ENCODE results near the gene POU2AF1.

Gene POU2AF1

DNA sequence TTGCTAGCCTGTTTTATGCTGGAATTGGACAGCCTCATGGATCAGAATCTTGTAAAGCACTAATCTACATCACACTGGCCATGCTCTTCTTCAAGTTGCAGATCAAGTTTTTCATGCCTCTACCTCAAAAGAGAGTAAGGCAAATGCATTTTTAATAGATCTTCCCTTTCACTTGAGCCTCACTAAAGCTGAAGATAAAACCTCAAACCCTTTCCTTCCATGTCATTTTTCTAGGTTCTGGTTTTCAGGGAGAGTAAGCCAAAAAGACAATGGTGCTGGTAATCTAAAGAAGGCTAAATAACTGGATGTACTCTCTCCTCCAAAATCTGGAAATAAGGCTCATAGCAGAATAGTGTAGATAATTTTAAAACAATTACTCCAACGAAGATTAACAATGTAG lies 28.3 kb downstream of the POU2AF1 start:
- no peak for DNase-seq (ENCODE audit: extremely low spot score)
- TF ChIP-seq, protein P1, sequence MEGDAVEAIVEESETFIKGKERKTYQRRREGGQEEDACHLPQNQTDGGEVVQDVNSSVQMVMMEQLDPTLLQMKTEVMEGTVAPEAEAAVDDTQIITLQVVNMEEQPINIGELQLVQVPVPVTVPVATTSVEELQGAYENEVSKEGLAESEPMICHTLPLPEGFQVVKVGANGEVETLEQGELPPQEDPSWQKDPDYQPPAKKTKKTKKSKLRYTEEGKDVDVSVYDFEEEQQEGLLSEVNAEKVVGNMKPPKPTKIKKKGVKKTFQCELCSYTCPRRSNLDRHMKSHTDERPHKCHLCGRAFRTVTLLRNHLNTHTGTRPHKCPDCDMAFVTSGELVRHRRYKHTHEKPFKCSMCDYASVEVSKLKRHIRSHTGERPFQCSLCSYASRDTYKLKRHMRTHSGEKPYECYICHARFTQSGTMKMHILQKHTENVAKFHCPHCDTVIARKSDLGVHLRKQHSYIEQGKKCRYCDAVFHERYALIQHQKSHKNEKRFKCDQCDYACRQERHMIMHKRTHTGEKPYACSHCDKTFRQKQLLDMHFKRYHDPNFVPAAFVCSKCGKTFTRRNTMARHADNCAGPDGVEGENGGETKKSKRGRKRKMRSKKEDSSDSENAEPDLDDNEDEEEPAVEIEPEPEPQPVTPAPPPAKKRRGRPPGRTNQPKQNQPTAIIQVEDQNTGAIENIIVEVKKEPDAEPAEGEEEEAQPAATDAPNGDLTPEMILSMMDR (IDR thresholded peaks at IDR 0.05; ENCODE audit: control extremely low read depth, extremely low read depth, low read depth, missing control alignments), result no peak
- ChIA-PET CTCF (interaction anchor here (32.6 kb wide), 1 partner anchor 68 kb away, joined by 636 read pairs; no protein-coding TSS in a partner anchor), POLR2A (interaction anchor here (1.4 kb wide), 1 partner anchor 18 kb away, joined by 3 read pairs; no protein-coding TSS in a partner anchor)

DNA sequence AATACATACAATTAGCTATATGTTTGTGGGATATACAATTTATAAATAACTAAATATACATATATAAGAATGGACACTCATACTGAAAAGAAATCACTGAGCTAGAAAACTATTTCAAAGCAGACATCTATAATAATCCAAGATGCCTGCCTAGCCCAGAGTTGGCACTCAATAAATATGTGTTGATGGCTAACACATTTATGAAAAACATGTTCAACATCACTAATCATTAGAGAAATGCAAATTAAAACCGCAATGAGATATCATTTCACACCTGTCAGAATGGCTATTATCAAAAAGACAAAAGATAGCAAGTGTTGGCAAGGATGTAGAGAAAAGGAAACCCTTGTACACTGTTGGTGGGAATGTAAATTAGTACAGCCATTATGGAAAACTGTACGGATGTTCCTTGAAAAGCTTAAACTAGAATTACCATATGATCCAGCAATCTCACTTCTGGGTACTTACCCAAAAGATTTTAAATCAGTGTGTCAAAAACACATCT lies 29.8 kb downstream of the POU2AF1 start:
- no peak for DNase-seq (ENCODE audit: extremely low spot score)
- TF ChIP-seq, protein P1 (IDR thresholded peaks at IDR 0.05; ENCODE audit: control extremely low read depth, extremely low read depth, low read depth, missing control alignments), result no peak
- ChIA-PET POLR2A (no interaction called here), CTCF (interaction anchor here (1.6 to 32.6 kb wide), 3 partner anchors 15 to 88 kb away, joined by 4 to 636 read pairs (median 4); no protein-coding TSS in a partner anchor)

DNA sequence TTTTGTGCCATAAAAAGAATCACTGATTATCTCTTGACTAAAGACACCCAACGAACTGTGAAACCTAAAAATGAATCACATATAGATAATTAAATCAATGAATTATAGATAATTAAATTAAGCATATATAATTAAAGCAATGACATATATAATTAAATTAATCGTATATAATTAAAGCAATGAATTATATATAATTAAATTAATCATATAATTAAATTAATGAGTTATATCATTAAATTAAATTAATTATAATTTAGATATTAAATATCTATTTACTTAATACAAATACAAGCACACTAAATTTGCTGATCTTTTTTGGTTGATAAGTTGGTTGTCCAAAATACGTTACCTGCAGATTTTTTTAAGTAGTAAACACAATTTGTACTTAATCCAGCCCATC lies 30.9 kb downstream of the POU2AF1 start:
- DNase-seq (ENCODE audit: extremely low spot score), result no peak
- ChIA-PET POLR2A (no interaction called here), CTCF (interaction anchor here (32.6 kb wide), 1 partner anchor 71 kb away, joined by 636 read pairs; no protein-coding TSS in a partner anchor)
- TF ChIP-seq, protein P1 (IDR thresholded peaks at IDR 0.05; ENCODE audit: control extremely low read depth, extremely low read depth, low read depth, missing control alignments), result no peak

DNA sequence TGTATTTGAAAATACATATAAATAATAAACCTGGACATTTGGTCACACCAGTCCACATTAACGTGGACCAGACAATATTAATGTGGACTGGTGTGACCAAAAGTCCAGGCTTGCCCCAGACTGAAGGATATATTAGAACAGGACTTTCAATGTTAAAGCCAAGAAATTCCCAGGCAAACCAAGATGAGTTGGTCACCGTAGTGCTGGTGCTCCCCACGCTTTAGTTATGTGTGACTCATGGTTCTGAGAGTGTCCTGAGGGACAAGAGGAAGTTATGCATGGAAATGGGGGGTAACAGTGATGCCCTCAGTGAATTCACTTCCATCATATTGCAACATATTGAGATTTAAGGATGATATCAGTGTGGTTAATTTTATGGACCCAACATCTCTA lies 31.4 kb downstream of the POU2AF1 start:
- TF ChIP-seq, protein P1 (IDR thresholded peaks at IDR 0.05; ENCODE audit: control extremely low read depth, extremely low read depth, low read depth, missing control alignments), result no peak
- POLR2A ChIA-PET, result no interaction called here
- no peak for DNase-seq (ENCODE audit: extremely low spot score)
- CTCF ChIA-PET, result interaction anchor here (2.3 kb wide), 1 partner anchor 75 kb away, joined by 10 read pairs; no protein-coding TSS in a partner anchor

DNA sequence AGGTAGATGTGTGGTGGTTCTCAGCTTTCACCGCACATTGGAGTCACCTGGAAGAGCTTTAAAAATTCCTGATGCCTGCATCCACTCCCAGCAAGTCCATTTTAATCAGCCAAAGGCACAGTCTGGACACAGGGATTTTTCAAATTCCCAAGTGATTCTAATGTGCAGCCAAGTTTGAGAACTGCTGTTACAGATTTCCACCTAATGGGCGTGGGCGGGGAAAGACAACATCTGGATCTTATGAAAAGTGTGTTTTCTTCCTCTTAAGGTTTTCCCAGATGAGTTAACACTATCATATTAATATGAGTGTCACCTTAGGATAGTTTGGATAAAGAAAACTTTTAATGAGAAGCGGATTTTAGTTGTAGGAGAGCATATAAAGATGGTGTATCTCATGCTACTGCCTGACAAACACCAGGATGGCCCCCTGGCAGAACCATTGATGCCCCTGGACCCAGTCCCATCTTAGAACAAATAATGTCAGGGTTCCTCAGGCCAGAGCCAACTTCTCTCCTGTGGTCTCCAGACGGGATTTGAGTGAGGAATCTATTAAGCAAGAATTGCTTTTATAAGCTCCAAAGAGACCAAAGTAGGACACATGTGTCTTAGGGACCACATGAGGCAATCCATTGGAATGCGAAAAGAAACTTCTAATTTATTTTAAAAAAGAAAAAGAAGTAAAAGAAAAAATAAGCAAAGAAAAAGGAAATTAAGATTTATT lies 31.9 kb downstream of the POU2AF1 start:
- CTCF ChIA-PET, result interaction anchor here (2.3 kb wide), 1 partner anchor 76 kb away, joined by 10 read pairs; no protein-coding TSS in a partner anchor
- POLR2A ChIA-PET, result no interaction called here
- DNase-seq (ENCODE audit: extremely low spot score), result no peak
- TF ChIP-seq, protein P1 (IDR thresholded peaks at IDR 0.05; ENCODE audit: control extremely low read depth, extremely low read depth, low read depth, missing control alignments), result no peak

DNA sequence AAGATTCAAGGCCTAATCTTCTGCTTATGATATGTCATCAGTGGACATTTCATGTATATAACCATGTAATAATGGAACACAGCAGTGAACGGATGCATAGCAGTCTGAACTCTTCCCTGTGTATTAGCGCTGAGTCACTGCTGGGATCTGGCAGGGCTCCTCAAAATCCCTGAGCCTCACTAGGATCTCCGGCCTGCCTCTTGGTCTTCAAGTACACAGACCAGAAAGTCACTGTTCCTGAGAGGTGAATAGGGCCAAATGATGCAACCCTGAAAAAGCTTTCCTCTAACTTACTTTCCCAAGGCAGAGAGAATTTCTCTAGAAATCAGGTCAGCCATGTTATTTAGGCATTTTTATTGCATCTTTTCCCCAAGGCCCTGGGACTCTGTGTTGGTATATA lies 35.0 kb downstream of the POU2AF1 start:
- POLR2A ChIA-PET, result no interaction called here
- TF ChIP-seq, protein P1 (IDR thresholded peaks at IDR 0.05; ENCODE audit: control extremely low read depth, extremely low read depth, low read depth, missing control alignments), result no peak
- no peak for DNase-seq (ENCODE audit: extremely low spot score)
- CTCF ChIA-PET, result interaction anchor here (1.6 to 4.8 kb wide), 2 partner anchors 79 to 85 kb away, joined by 8 to 18 read pairs; no protein-coding TSS in a partner anchor

Measured in GM10248 (cell line).